Stimulated activated CD8-positive, alpha-beta memory T cell treated with anti-CD3 and anti-CD28 coated beads, Interleukin-12 subunit alpha, Interleukin-12 subunit beta, amount 100 ng/mL, for 1 hour (primary cell): Measurements from ENCODE around the gene ITSN1.
"Not testable (repeated sequence)": the region's sequence is repeated elsewhere in the genome, so short reads cannot be mapped to it uniquely, and the experiment has no call there.

Experiments used
- DNase-seq: peaks from one replicate; pipeline ENCODE4 v3.0.0-alpha.2; 2020; ENCODE audit warnings: low read depth

Gene ITSN1

DNA sequence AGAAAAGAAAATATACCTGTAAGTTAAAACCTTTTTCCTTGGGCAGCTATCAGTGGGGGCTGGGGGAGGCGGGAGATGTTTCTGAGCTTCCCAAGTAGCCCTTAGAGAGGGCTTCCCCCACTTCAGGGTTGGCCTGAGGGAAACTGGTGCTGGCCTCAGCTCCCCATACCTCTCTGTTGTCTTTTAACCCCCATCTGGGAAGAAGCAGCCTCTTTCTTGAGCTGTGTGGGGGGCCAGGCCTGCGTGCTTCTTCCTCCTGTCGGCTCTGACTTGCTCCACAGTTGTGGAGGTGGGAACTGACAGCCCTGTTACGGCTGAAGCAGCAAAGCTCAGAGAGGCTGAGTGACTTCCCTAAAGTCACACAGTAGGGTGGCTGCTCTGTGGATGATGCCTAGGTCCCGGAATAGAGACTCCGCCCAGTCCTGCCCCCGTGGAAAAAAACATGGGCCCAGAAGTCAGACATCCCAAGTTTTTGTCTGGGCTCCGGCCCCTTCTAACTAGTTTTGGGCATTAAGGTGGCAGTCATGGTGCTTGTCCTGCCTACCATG, 218.1 kb downstream of the ITSN1 start:
- DNase-seq = no peak

- DNase-seq = no peak
These were observed 218.8 kb downstream of the ITSN1 start for GRCh38 chr21:33861125-33861524.

GRCh38 chr21:33863191-33863590, 220.9 kb downstream of the ITSN1 start:
- not testable (repeated sequence) for DNase-seq

- no peak for DNase-seq
These were observed 221.8 kb downstream of the ITSN1 start for GRCh38 chr21:33864150-33864549.

- no peak for DNase-seq
These were observed 222.9 kb downstream of the ITSN1 start for GRCh38 chr21:33865176-33865575.

GRCh38 chr21:33865996-33866575, 223.8 kb downstream of the ITSN1 start:
- no peak for DNase-seq

- DNase-seq = no peak
These were observed 224.5 kb downstream of the ITSN1 start for GRCh38 chr21:33866826-33867225.

DNA sequence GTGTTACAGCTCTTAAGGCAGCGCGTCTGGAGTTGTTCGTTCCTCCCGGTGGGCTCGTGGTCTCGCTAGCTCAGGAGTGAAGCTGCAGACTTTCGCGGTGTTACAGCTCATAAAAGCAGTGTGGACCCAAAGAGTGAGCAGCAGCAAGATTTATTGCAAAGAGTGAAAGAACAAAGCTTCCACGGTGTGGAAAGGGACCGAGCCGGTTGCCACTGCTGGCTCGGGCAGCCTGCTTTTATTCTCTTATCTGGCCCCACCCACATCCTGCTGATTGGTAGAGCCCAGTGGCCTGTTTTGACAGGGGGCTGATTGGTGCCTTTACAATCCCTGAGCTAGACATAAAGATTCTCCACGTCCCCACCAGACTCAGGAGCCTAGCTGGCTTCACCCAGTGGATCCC, 225.6 kb downstream of the ITSN1 start:
- DNase-seq = not testable (repeated sequence)

- DNase-seq = no peak
These were observed 227.6 kb downstream of the ITSN1 start for GRCh38 chr21:33869873-33870272.

DNA sequence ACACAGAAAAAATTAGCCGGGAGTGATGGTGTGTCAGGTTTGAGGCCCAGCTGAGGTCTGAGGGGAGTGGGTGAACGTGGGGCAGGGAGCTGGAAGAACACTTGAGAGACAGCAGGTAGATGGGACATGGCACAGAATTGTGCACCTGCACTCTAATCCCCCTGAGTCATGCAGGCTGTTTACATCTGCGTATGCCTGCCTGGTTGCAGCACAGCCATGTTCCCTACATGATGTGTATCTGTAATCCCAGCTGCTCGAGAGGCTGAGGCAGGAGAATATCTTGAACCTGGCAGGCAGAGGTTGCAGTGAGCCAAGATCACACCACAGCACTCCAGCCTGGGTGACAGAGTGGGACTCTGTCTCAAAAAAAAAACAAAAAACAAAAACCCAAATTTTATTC, 228.5 kb downstream of the ITSN1 start:
- DNase-seq = no peak

- no peak for DNase-seq
These were observed 228.9 kb downstream of the ITSN1 start for GRCh38 chr21:33871171-33871570.

- no peak for DNase-seq
These were observed 230.7 kb downstream of the ITSN1 start for GRCh38 chr21:33872881-33873515.

DNA sequence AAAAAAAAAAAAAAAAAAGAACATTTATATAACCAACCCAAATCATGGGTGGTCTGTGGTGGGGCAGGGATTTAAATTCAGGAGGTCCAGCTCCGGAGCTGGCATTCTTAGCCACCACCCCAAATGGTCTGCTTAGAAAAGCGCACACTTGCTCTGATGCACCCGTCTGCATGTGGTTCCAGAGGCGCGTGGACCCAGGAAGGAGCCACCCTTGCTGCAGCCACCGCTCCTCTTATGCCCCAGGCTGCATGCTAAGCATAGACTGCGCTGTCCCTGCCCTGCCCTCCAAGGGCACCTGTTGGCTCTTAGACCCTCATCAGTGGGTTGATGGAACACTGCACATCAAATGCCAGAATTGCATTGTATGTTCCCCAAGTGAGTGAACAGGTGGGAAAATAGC, 231.9 kb downstream of the ITSN1 start:
- DNase-seq = no peak

- no peak for DNase-seq
These were observed 232.9 kb downstream of the ITSN1 start for GRCh38 chr21:33875026-33875695.

DNA sequence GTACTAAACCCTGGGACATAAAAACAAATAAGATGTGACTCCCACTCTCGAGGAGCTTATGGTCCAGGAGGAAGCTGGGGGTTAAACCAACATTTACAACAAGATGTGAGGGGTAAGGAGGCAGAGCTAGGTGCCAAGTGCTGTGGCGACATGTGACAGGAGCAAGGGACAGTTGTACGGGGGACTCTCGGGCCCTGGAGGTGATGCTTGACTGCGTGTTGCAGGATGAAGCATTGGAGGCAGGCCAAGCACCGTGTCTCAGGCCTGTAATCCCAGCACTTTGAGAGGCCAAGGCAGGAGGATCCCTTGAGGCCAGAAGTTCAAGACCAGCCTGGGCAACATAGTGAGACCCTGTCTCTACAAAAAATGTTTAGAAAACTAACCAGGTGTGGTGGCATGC, 236.5 kb downstream of the ITSN1 start:
- no peak for DNase-seq

- no peak for DNase-seq
These were observed 238.3 kb downstream of the ITSN1 start for GRCh38 chr21:33880626-33881025.

GRCh38 chr21:33881689-33882440, 239.6 kb downstream of the ITSN1 start:
- DNase-seq = no peak

- no peak for DNase-seq
These were observed 240.8 kb downstream of the ITSN1 start for GRCh38 chr21:33883118-33883517.

GRCh38 chr21:33884376-33885171, 242.3 kb downstream of the ITSN1 start:
- no peak for DNase-seq

GRCh38 chr21:33885172-33885514, 242.8 kb downstream of the ITSN1 start:
- no peak for DNase-seq

- no peak for DNase-seq
These were observed 244.0 kb downstream of the ITSN1 start for GRCh38 chr21:33886321-33886720.

- no peak for DNase-seq
These were observed 247.9 kb downstream of the ITSN1 start for GRCh38 chr21:33890187-33890586.
